GM10266 (cell line): Measurements from ENCODE around the gene EFNB2.

Source experiments
- DNase-seq: peaks from one replicate; pipeline ENCODE4 v3.0.0; 2012; ENCODE audit errors: extremely low spot score
- TF ChIP-seq, protein P1 (sequence below): IDR thresholded peaks from 2 replicates; pipeline ENCODE4 v1.5.1; 2012; ENCODE audit warnings: mild to moderate bottlenecking, low read depth; ENCODE audit not compliant: control insufficient read depth, insufficient read depth; ENCODE audit errors: missing control alignments

The EFNB2 gene

GRCh38 chr13:106548064-106548696 is 12.7 kb upstream of the EFNB2 start:
- TF ChIP-seq, protein P1, sequence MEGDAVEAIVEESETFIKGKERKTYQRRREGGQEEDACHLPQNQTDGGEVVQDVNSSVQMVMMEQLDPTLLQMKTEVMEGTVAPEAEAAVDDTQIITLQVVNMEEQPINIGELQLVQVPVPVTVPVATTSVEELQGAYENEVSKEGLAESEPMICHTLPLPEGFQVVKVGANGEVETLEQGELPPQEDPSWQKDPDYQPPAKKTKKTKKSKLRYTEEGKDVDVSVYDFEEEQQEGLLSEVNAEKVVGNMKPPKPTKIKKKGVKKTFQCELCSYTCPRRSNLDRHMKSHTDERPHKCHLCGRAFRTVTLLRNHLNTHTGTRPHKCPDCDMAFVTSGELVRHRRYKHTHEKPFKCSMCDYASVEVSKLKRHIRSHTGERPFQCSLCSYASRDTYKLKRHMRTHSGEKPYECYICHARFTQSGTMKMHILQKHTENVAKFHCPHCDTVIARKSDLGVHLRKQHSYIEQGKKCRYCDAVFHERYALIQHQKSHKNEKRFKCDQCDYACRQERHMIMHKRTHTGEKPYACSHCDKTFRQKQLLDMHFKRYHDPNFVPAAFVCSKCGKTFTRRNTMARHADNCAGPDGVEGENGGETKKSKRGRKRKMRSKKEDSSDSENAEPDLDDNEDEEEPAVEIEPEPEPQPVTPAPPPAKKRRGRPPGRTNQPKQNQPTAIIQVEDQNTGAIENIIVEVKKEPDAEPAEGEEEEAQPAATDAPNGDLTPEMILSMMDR = no peak
- DNase-seq = no peak

DNA sequence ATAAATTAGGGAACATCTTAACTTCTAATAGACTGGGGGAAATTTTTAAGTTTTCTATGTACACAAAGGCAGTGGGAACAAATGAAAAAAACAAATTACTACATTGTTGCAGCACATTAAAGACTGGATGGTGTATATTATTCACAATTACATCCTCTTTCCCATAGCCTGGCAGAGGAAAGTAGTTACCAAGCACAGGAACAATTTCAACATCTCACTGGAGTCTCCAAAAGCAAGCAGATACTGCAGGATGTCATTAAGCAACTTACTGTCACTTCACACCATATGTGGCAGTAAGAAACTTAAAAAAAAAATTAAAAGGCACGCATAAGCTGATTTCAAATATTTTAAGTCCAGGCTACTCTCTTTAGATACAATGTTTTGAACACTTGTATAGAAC is 6.4 kb upstream of the EFNB2 start:
- TF ChIP-seq, protein P1 = no peak

DNA sequence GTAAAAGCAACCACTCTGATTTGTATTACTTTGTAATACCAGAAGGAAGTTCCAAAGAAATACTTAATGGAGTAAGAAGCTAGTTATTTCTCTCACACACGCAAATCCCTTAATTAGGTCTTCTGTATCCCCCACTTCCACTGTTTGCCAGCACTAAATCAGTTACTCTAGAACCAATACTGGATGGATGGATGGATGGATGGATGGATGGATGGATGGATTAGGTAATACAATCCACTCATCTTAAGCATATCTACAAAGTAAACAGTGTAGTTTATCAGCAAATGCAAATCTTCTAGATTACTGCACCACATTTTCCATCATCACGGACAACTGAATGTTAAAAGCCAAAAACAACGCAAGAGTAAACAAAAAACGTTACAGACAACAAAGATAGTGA is 5.2 kb upstream of the EFNB2 start:
- TF ChIP-seq, protein P1 = no peak
- no peak for DNase-seq

More for the DNA sequence above, 6.4 kb upstream of the EFNB2 start:
- DNase-seq = no peak

DNA sequence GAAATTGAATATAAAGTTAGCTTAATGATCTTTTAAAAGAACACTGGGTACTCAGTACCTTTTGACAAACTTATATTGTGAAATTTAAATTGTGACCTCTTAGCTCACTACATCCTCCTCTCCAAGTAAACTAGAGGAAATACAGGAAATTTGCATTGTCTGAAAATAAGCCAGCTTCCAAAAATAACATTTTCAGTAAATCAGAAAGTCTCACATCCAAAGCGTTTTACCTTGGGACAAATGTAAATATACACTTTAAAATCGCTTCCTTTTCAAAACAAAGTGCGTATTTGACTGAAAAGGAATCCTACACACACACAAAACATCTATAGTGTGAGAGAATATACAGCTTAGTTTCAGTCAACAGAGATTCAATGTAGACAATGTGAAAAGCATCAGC is 2.1 kb upstream of the EFNB2 start:
- no peak for DNase-seq
- TF ChIP-seq, protein P1 = no peak

DNA sequence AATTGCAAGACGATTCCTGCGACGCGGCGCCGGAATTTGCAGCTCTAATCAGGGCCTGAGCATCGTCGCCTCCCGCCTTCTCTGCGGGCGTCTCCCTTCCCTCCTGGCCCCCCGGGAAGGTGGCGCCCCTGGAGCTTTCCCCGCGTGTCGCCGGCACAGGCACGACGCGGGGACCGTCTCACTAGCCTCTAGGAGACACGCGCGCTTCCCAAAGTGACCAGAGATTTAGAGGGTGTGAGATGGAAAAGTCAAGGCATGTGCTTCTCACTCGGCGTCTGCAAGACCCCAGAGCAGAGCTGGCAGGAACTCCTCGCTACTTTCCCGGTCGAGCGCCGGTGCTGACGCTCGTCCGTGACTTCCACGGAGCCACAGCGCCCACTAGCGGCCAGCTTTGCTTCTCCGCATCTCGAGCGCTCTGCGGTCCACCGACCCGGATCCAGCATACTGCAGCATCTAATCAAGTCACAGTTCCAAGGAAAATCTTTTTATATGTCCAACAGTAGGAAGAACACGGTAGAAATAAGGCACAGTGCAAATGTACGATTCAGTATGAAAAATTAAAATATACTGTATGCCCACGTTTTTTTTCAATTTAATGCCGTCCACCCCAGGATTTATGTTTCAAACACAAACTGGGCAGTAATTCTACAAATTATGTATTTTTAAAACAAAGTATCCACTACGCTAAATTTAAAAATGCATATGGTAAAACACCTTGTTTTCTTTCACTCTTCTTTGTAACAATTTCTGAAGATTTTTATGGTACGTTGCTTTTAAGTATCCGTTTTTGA is 977 bp upstream of the EFNB2 start:
- TF ChIP-seq, protein P1 = peak; percentile 97
- DNase-seq = peak; percentile 82

DNA sequence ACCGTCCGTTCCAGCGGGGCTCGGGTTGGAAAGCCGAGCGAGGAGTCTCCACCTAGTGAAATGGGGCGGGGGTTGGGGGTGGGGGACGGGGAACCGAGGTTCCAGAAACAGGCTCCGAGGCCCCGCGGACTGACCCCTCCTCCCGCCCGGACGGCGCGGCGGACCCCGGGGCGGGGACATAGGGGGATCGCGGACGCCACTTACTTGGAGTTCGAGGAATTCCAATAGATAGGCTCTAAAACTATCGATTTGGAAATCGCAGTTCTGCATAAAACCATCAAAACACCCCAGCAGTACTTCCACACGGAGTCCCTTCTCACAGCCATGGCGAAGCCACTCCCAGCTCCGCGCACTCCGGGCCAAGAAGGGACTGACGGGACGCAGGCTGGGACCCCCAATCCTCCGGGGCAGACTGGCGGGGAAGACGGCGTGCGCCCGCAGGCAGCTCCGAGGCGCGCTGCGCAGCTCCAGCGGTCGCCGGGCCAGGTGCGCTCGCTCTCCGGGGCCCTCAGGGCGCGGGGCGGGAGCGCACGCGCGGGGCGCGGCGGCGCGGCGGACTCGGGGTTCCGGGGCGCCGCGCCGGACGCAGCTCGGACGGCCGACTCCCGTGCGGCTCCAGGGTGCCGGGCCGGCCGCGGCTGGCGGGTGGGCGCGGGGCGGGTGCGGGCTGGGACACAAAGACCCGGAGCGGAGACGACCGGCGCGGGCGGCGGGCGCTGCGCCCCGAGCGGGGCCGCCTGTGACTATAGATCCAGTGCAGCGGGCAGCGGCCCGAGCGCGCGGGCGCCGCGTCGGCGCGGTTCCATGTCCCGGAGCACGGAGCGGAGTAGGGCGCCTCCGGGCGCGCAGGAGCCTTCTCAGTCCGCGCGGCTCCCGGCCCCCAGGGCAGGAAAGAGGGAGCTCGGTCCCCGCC is 567 bp downstream of the EFNB2 start:
- TF ChIP-seq, protein P1 = no peak
- DNase-seq = peak; percentile 57
